ENCODE results near the gene ZNF491. TPM values are rescaled to one million over a fixed set of nuclear protein-coding genes. Genes with fewer than 3 reads are reported as not detected.

ZNF491 gene
- polyA plus RNA-seq, 1 donor (not counting 4 experiments of a cell fraction or from before 2014, with no cell fraction given) = 0.76 TPM

DNA sequence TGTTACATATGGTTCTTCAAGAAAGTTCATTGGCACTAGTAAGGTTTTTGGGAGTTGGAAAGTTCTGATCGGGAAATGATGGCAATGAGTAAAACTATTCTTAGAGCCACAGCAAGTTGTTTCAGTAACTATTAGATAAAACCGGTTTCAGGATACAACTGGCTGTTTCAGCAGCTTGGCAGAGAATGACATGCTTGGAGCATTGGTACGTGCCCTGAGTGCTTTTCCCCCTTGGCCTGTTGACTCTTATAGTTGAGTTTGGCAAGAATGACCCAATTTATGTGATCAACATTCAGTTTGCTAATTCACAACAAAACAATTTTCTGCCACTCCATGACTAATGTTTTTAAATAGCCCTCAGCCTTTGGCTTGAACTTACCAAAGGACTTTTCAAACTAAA is 10.8 kb upstream of the ZNF491 start:
- DNase-seq (ENCODE audit: low read depth, low spot score) (no peak), FAIRE-seq (no peak)
- Histone ChIP-seq H3K79me2 (ENCODE audit: control insufficient read depth, insufficient read depth, low read length) (no peaks in the 10 kb centered on the region), H2AFZ (ENCODE audit: control insufficient read depth, low read length) (no peak overlapping the region), H4K20me1 (ENCODE audit: control insufficient read depth, extremely low read depth, insufficient read depth, low read length) (no peaks in the 10 kb centered on the region), H3K4me1 (ENCODE audit: control insufficient read depth, extremely low read depth, insufficient read depth, low read length) (no peaks in the 10 kb centered on the region), H3K9ac (ENCODE audit: control insufficient read depth, extremely low read depth, insufficient read depth, low read length) (no peak overlapping the region), H3K9me1 (ENCODE audit: control insufficient read depth, extremely low read depth, insufficient read depth, low read length) (no peaks in the 10 kb centered on the region), H3K9me3 (ENCODE audit: control insufficient read depth, low read depth, low read length) (peaks cover 6% of the 10 kb centered on the region), H3K27ac (ENCODE audit: control insufficient read depth, insufficient read depth, low read length) (no peak overlapping the region), H3K36me3 (ENCODE audit: control insufficient read depth in 2 of 2, extremely low read depth in 1 of 2, insufficient read depth in 2 of 2, low read length in 2 of 2) (no peaks in the 10 kb centered on the region), H3K4me3 (ENCODE audit: control insufficient read depth in 2 of 3, extremely low read depth in 1 of 3, insufficient read depth in 2 of 3, low read depth in 1 of 3, low read length in 3 of 3) (no peak overlapping the region), H3K27me3 (ENCODE audit: control insufficient read depth, extremely low read depth, insufficient read depth, low read length) (no peaks in the 10 kb centered on the region), H3K4me2 (ENCODE audit: control insufficient read depth, extremely low read depth, insufficient read depth, low read depth, low read length) (no peak overlapping the region)
- dilution Hi-C loops (cut with MboI; ENCODE audit: extremely low pct_ligation_motif_present, low sequenced_read_pairs) = no loop called here
- TF ChIP-seq EZH2 (IDR thresholded peaks at IDR 0.05; ENCODE audit: low read length) = no peak
- TF ChIP-seq, protein P1, sequence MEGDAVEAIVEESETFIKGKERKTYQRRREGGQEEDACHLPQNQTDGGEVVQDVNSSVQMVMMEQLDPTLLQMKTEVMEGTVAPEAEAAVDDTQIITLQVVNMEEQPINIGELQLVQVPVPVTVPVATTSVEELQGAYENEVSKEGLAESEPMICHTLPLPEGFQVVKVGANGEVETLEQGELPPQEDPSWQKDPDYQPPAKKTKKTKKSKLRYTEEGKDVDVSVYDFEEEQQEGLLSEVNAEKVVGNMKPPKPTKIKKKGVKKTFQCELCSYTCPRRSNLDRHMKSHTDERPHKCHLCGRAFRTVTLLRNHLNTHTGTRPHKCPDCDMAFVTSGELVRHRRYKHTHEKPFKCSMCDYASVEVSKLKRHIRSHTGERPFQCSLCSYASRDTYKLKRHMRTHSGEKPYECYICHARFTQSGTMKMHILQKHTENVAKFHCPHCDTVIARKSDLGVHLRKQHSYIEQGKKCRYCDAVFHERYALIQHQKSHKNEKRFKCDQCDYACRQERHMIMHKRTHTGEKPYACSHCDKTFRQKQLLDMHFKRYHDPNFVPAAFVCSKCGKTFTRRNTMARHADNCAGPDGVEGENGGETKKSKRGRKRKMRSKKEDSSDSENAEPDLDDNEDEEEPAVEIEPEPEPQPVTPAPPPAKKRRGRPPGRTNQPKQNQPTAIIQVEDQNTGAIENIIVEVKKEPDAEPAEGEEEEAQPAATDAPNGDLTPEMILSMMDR (optimal IDR thresholded peaks at IDR 0.05 in 1 of 3, IDR thresholded peaks at IDR 0.05 in 1 of 3, conservative IDR thresholded peaks at IDR 0.05 in 1 of 3; ENCODE audit: extremely low read depth in 1 of 3, insufficient read depth in 2 of 3, low read length in 3 of 3) = no peak

DNA sequence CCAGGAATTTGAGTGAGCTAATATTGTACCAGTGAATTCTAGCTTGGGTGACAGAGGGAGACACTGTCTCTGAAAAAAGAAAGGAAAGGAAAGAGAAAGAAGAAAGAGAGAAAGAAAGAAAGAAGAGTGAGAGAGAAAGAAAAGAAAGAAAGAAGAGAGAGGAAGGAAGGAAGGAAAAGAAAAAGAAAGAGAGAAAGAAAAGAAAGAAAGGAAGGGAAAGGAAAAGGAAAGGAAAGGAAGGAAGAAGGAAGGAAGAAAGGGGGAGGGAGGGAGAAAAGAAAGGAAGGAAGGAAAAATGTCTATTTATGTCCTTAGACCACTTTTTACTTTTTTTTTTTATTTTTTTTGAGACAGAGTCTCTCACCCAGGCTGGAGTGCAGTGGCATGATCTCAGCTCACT is 5.4 kb upstream of the ZNF491 start:
- no peak for FAIRE-seq

More for the DNA sequence above, 5.4 kb upstream of the ZNF491 start:
- H3K27ac ChIP-seq (ENCODE audit: control insufficient read depth, insufficient read depth, low read length) = no peak overlapping the region
- H3K9me3 ChIP-seq (ENCODE audit: control insufficient read depth, low read depth, low read length) = no peaks in the 10 kb centered on the region
- TF ChIP-seq EZH2 (IDR thresholded peaks at IDR 0.05; ENCODE audit: low read length) = no peak
- TF ChIP-seq, protein P1 (optimal IDR thresholded peaks at IDR 0.05 in 1 of 3, IDR thresholded peaks at IDR 0.05 in 1 of 3, conservative IDR thresholded peaks at IDR 0.05 in 1 of 3; ENCODE audit: extremely low read depth in 1 of 3, insufficient read depth in 2 of 3, low read length in 3 of 3) = no peak
- H3K36me3 ChIP-seq (ENCODE audit: control insufficient read depth in 2 of 2, extremely low read depth in 1 of 2, insufficient read depth in 2 of 2, low read length in 2 of 2) = no peaks in the 10 kb centered on the region
- no peak overlapping the region for H3K4me2 ChIP-seq (ENCODE audit: control insufficient read depth, extremely low read depth, insufficient read depth, low read depth, low read length)
- H3K9ac ChIP-seq (ENCODE audit: control insufficient read depth, extremely low read depth, insufficient read depth, low read length) = no peak overlapping the region
- peaks cover 5% of the 10 kb centered on the region for H3K4me1 ChIP-seq (ENCODE audit: control insufficient read depth, extremely low read depth, insufficient read depth, low read length)
- H3K9me1 ChIP-seq (ENCODE audit: control insufficient read depth, extremely low read depth, insufficient read depth, low read length) = no peaks in the 10 kb centered on the region
- no peak for DNase-seq (ENCODE audit: low read depth, low spot score)
- dilution Hi-C loops (cut with MboI; ENCODE audit: extremely low pct_ligation_motif_present, low sequenced_read_pairs) = no loop called here
- H2AFZ ChIP-seq (ENCODE audit: control insufficient read depth, low read length) = no peak overlapping the region
- H3K27me3 ChIP-seq (ENCODE audit: control insufficient read depth, extremely low read depth, insufficient read depth, low read length) = no peaks in the 10 kb centered on the region
- no peak overlapping the region for H3K4me3 ChIP-seq (ENCODE audit: control insufficient read depth in 2 of 3, extremely low read depth in 1 of 3, insufficient read depth in 2 of 3, low read depth in 1 of 3, low read length in 3 of 3)
- H4K20me1 ChIP-seq (ENCODE audit: control insufficient read depth, extremely low read depth, insufficient read depth, low read length) = no peaks in the 10 kb centered on the region
- no peaks in the 10 kb centered on the region for H3K79me2 ChIP-seq (ENCODE audit: control insufficient read depth, insufficient read depth, low read length)
